GM12878 (cell line): ENCODE data around the gene MDN1. TPM values are rescaled to one million over a fixed set of nuclear protein-coding genes. Genes with fewer than 3 reads are reported as not detected.
A peak's percentile ranks its signal among the peaks of the same experiment; 100 is the strongest.

ENCODE experiments used
- ATAC-seq: fragments of 200-7000 bp; cut with Tn5 transposase; 3 replicates; pipeline ENCODE4 v1.9.1; 2020; ENCODE audit warnings: mild to moderate bottlenecking, moderate library complexity
- BruUV-seq: library from RNA; stranded (reverse); fragments of 400-500 nt; replicated peaks from 2 replicates; lab custom pipeline; 2021; lab: Mats Ljungman, UMichigan
- CTCF ChIA-PET: fragments of 300-600 bp; sonication (Branson Sonifier 250); formaldehyde crosslinking; extraction: SDS; loops from one replicate; lab custom pipeline; 2021; ENCODE audit warnings: inconsistent platforms; lab: Yijun Ruan, JAX
- POLR2A ChIA-PET: fragments of 350-600 bp; formaldehyde crosslinking; extraction: SDS; loops from one replicate; lab custom pipeline; 2021; ENCODE audit warnings: inconsistent platforms; lab: Charles Lee
- RAD21 ChIA-PET: fragments of 300-600 bp; sonication (Branson Sonifier 250); formaldehyde crosslinking; loops from one replicate; lab custom pipeline; 2023; ENCODE audit warnings: antibody characterized with exemption; ENCODE audit not compliant: unreplicated experiment; lab: Charles Lee
- SMC1A ChIA-PET: fragments of 300-600 bp; sonication (Branson Sonifier 250); formaldehyde crosslinking; loops from one replicate; lab custom pipeline; 2023; ENCODE audit not compliant: unreplicated experiment, uncharacterized antibody; lab: Charles Lee
- DNase-seq: peaks from one replicate; pipeline ENCODE4 v3.0.0-alpha.2; 2011; ENCODE audit warnings: low read depth, low spot score
- FAIRE-seq: peaks from 3 replicates; lab custom pipeline; 2011; peaks lifted over from hg19 to GRCh38; lab: Jason Lieb, UNC
- H2AFZ ChIP-seq: 2 replicates; pipeline ENCODE4 v1.6.0; 2011; ENCODE audit warnings: low read depth, low read length, control low read depth; ENCODE audit not compliant: control insufficient read depth
- H3K27ac ChIP-seq: 2 replicates; pipeline ENCODE4 v1.5.1; 2011; ENCODE audit warnings: control low read depth; ENCODE audit not compliant: control insufficient read depth, insufficient read depth
- H3K27me3 ChIP-seq, 2 experiments: replicated peaks in 1 of 2; 2 replicates each; pipeline versions ENCODE4 v1.6.0 to v1.6.1; 2011; ENCODE audit warnings: low read length in 1 of 2; ENCODE audit not compliant: control insufficient read depth in 2 of 2, insufficient read depth in 2 of 2
- H3K36me3 ChIP-seq, 2 experiments: 2 replicates each; pipeline ENCODE4 v1.5.1; 2011; ENCODE audit warnings: low read length in 1 of 2; ENCODE audit not compliant: control insufficient read depth in 2 of 2, insufficient read depth in 2 of 2
- H3K4me1 ChIP-seq: 2 replicates; pipeline ENCODE4 v1.6.1; 2011; ENCODE audit warnings: mild to moderate bottlenecking, low read length, moderate library complexity, mixed read lengths; ENCODE audit not compliant: control insufficient read depth, insufficient read depth
- H3K4me2 ChIP-seq: 2 replicates; pipeline ENCODE4 v1.6.0; 2011; ENCODE audit warnings: control low read depth; ENCODE audit not compliant: control insufficient read depth, insufficient read depth
- H3K4me3 ChIP-seq: fragments of 200-600 bp; sonication (generic); 2 replicates; pipeline ENCODE4 v1.5.1; 2016
- H3K79me2 ChIP-seq: 2 replicates; pipeline ENCODE4 v1.6.0; 2011; ENCODE audit warnings: low read length; ENCODE audit not compliant: control insufficient read depth, insufficient read depth
- H3K9ac ChIP-seq: 2 replicates; pipeline ENCODE4 v1.8.0; 2011; ENCODE audit warnings: low read length, control low read depth, mixed read lengths; ENCODE audit not compliant: control insufficient read depth, insufficient read depth
- H3K9me3 ChIP-seq: replicated peaks from 3 replicates; pipeline ENCODE4 v1.5.1; 2011; ENCODE audit warnings: mild to moderate bottlenecking, low read length; ENCODE audit not compliant: control insufficient read depth, insufficient read depth
- H4K20me1 ChIP-seq: 2 replicates; pipeline ENCODE4 v1.6.0; 2011; ENCODE audit not compliant: control insufficient read depth, insufficient read depth
- E2F4 ChIP-seq: IDR thresholded peaks from 2 replicates; pipeline ENCODE4 v1.6.1; 2012; ENCODE audit warnings: low read depth, low read length, improper control_type of control experiment
- EED ChIP-seq: sonication (generic); IDR thresholded peaks from 2 replicates; pipeline ENCODE4 v1.6.1; 2016; ENCODE audit warnings: antibody characterized with exemption, low read depth
- PRDM15 ChIP-seq: fragments of 450-650 bp; formaldehyde crosslinking; IDR thresholded peaks from 2 replicates; pipeline ENCODE4 v1.4.0; 2020; ENCODE audit warnings: mild to moderate bottlenecking, moderate library complexity
- SMARCA5 ChIP-seq: fragments of 450-650 bp; IDR thresholded peaks from 2 replicates; pipeline ENCODE4 v1.6.1; 2017; ENCODE audit warnings: mild to moderate bottlenecking
- SPI1 ChIP-seq: IDR thresholded peaks from 2 replicates; pipeline ENCODE4 v1.6.1; 2011; ENCODE audit warnings: low read depth, mild to moderate bottlenecking, low read length, moderate library complexity, borderline replicate concordance; ENCODE audit not compliant: insufficient read depth
- STAT1 ChIP-seq: fragments of 450-650 bp; conservative IDR thresholded peaks from 2 replicates; pipeline ENCODE4 v1.6.1; 2014; ENCODE audit warnings: antibody characterized with exemption, mild to moderate bottlenecking
- TCF3 ChIP-seq: IDR thresholded peaks from 2 replicates; pipeline ENCODE4 v1.6.1; 2012; ENCODE audit warnings: low read depth, mild to moderate bottlenecking, low read length, borderline replicate concordance; ENCODE audit not compliant: insufficient read depth
- WGBS: methylation state at CpG from one replicate; pipeline ENCODE4 v1.1.6; 2016; ENCODE audit warnings: low lambda C conversion rate; ENCODE audit not compliant: insufficient replicate concordance, insufficient coverage; ENCODE audit errors: missing lambda C conversion rate; 5-methylcytosine and 5-hydroxymethylcytosine counted together
- in situ Hi-C: fragments of 300-500 bp; cut with MboI; formaldehyde crosslinking; loops from 9 replicates; pipeline ENCODE4 v1.14.3; 2018; ENCODE audit warnings: mixed read lengths
- intact Hi-C: fragments of 100-400 bp; cut with micrococcal nuclease; formaldehyde crosslinking; loops from one replicate; pipeline ENCODE4 v1.14.2; 2022; ENCODE audit not compliant: unreplicated experiment
- polyA plus RNA-seq, 11 experiments: library from polyadenylated mRNA; depleted of rRNA in 4 of 11; unstranded in 6 of 11; stranded (reverse) in 5 of 11; fragments of >200 nt; fragmentation: Nextera tagmentation in 4 of 11; fragmentation: Illumina TruSeq in 1 of 11; extraction: Ambion mirVana in 4 of 11; extraction: Trizol in 1 of 11; gene quantifications; 1 replicate in 1 of 11; 2 replicates in 10 of 11; pipeline versions ENCODE4 v1.2.1 to v1.2.3, GENCODE V29; 2011 to 2016; ENCODE audit warnings: inconsistent platforms in 2 of 11, missing spikeins in 2 of 11, low read depth in 1 of 11
- total RNA-seq, 4 experiments: library from RNA; depleted of rRNA in 3 of 4; stranded (reverse); fragments of >200 nt in 3 of 4; fragmentation: Illumina TruSeq in 1 of 4; extraction: Trizol in 1 of 4; gene quantifications; 2 replicates each; pipeline versions ENCODE4 v1.2.1 to v1.2.3, GENCODE V29; 2013 to 2021

MDN1 gene
- total and polyA plus RNA-seq, 10 of the 15 experiments (the other 5 are each of a cell fraction or from before 2014, with no cell fraction given) = 14.3 to 50.1 (median 22.1) TPM

GRCh38 chr6:89630488-89630887 is 189.1 kb downstream of the MDN1 start (continued):
- no peak for TF ChIP-seq TCF3
- no peak for TF ChIP-seq E2F4
- TF ChIP-seq PRDM15 = no peak
- no peak for TF ChIP-seq EED
- TF ChIP-seq STAT1 = no peak

- no peaks in the 10 kb centered on the region for H3K27me3 ChIP-seq
- SMC1A ChIA-PET = no interaction called here
- no peaks in the 10 kb centered on the region for H3K79me2 ChIP-seq
- H3K4me3 ChIP-seq = no peak overlapping the region
- no peak overlapping the region for H3K27ac ChIP-seq
- intact Hi-C loops = no loop called here
- no TSS peak for BruUV-seq
- FAIRE-seq (no peak), DNase-seq (no peak), ATAC-seq (no peak)
- no peaks in the 10 kb centered on the region for H3K36me3 ChIP-seq
- H3K4me1 ChIP-seq = no peaks in the 10 kb centered on the region
- no peak overlapping the region for H2AFZ ChIP-seq
- no peak overlapping the region for H3K4me2 ChIP-seq
- no peak overlapping the region for H3K9ac ChIP-seq
- CTCF ChIA-PET = interaction anchor here (0.7 kb wide), 1 partner anchor 11 kb away, joined by 3 read pairs; no protein-coding TSS in a partner anchor
- POLR2A ChIA-PET = no interaction called here
- TF ChIP-seq SPI1 = peak; percentile 61
- TF ChIP-seq SMARCA5 = no peak
- no peaks in the 10 kb centered on the region for H4K20me1 ChIP-seq
- H3K9me3 ChIP-seq = no peaks in the 10 kb centered on the region
- in situ Hi-C loops = no loop called here
- 42% methylated on average over 8 of the region's 8 CpGs for WGBS
- RAD21 ChIA-PET = no interaction called here
Observed at GRCh38 chr6:89623749-89624148, 195.8 kb downstream of the MDN1 start.
